ENCODE results near the gene NEURL3. TPM values are rescaled to one million over a fixed set of nuclear protein-coding genes. Genes with fewer than 3 reads are reported as not detected.

The NEURL3 gene
- total and polyA plus RNA-seq, 2 of the 4 experiments (the other 2 are of a cell fraction), result not detected

DNA sequence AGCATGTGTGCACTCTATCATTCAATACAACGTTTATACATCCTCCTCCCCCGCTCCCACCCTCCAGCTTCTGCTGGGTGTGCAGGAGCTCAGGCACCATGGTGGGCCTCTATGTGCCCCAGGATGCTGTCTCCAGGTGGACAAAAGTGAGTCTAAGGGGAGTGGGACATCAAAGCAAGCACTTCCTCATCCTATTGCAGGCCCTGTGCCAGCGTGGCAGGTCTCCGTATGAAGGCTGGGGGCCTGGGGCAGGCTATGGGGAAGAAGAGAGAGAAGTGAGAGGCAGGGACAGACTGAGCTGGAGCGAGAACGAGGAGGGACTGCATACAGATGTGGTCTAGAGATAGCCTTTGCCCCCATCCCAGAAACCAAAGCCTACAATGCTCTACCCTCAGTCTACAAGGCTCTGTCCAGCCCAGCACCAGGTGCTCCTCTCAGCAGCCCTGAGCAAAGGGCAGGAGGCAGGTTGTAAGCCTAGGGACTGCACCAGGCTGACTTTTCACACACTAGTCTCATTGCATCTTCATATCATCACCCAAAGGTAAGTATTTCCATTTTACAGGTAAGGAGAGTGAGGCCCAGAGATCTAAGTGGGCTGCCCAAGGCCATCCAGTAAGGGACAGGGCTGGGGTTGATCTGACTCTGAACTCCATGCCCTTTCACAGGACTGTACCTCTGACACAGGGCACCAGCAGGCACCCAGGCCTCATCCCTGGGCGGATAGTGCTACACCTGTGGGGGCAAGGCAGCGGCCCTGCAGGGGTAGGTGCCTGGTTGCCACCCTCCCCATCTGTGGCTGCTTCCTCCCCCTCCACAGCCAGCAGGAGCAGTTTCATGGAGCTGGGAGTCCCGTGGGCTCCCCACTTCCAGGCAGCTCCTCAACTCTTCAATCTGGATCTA is 17.4 kb upstream of the NEURL3 start (continued):
- TF ChIP-seq MXI1 (IDR thresholded peaks at IDR 0.05; ENCODE audit: borderline replicate concordance, low read depth, low read length), result no peak
- TF ChIP-seq NFE2L2 (IDR thresholded peaks at IDR 0.05; ENCODE audit: low read depth, low read length), result no peak

DNA sequence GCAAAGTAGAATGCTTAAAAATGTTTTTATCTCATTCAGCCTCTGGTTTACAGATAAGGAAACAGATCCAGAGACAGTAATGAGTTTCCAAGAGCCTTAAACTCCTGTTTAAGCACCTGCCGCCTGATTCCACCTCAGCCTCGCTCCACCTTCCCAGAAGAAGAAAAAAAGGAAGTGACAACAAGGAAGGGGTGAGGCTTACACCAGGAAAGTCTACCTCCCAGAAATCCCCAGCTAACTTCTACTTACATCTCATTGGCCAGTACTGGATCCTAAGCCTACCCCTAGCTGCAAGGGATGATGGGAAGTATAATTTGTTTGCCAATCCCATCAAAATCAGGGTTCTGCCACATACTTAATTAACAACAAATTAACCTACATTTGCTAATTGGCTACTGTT is 16.1 kb upstream of the NEURL3 start:
- Histone ChIP-seq H3K9me3 (ENCODE audit: control insufficient read depth, insufficient read depth, low read length) (no peaks in the 10 kb centered on the region; the same call in 1 of the 2 replicates), H2BK120ac (ENCODE audit: low read depth, low read length) (no peak overlapping the region), H3K18ac (ENCODE audit: low read depth, low read length) (no peak overlapping the region), H4K91ac (ENCODE audit: insufficient read depth, low read depth, low read length) (no peak overlapping the region), H4K8ac (ENCODE audit: low read depth in 2 of 2, low read length in 2 of 2) (no peak overlapping the region), H3K4me2 (ENCODE audit: low read depth, low read length) (no peak overlapping the region), H2BK20ac (ENCODE audit: low read depth, low read length) (no peak overlapping the region), H3K4ac (ENCODE audit: low read depth, low read length) (no peak overlapping the region), H3K27ac (ENCODE audit: insufficient read depth, low read length) (no peak overlapping the region), H3K27me3 (ENCODE audit: control insufficient read depth, insufficient read depth, low read length) (peaks cover 31% of the 10 kb centered on the region), H4K20me1 (ENCODE audit: insufficient read depth, low read length) (no peaks in the 10 kb centered on the region), H3K56ac (ENCODE audit: extremely low read depth, insufficient read depth, low read length) (no peak overlapping the region), H2AFZ (replicated peaks; ENCODE audit: low read length, poor library complexity) (no peak overlapping the region), H3K14ac (replicated peaks; ENCODE audit: low read depth, low read length) (no peak overlapping the region), H2BK15ac (ENCODE audit: low read depth, low read length) (no peak overlapping the region), H2BK5ac (ENCODE audit: low read depth, low read length, poor library complexity, severe bottlenecking) (no peak overlapping the region), H3K4me3 (ENCODE audit: insufficient read depth, low read depth, low read length) (no peak overlapping the region), H3K36me3 (ENCODE audit: control insufficient read depth, insufficient read depth, low read length) (no peaks in the 10 kb centered on the region), H3K9ac (ENCODE audit: low read depth, low read length) (no peak overlapping the region), H2AK9ac (replicated peaks; ENCODE audit: low read depth, low read length, poor library complexity) (no peak overlapping the region), H3K4me1 (ENCODE audit: control insufficient read depth, insufficient read depth, low read length) (no peaks in the 10 kb centered on the region), H3K9me1 (ENCODE audit: insufficient read depth, low read length) (no peaks in the 10 kb centered on the region; the same call in 1 of the 2 replicates), H3K79me1 (ENCODE audit: low read depth in 1 of 2, low read length in 2 of 2) (no peaks in the 10 kb centered on the region), H3K23ac (ENCODE audit: low read depth, low read length) (no peak overlapping the region), H4K5ac (ENCODE audit: low read depth, low read length) (no peak overlapping the region), H2AK5ac (ENCODE audit: low read depth, low read length) (no peak overlapping the region)
- no CpG with 5 or more reads among the region's 2 CpGs for WGBS, 2 experiments (ENCODE audit: extremely low coverage in 2 of 2, insufficient read length in 1 of 2)
- CTCF ChIA-PET, result interaction anchor here (0.7 kb wide), 1 partner anchor 1339 kb away, joined by 3 read pairs; no protein-coding TSS in a partner anchor
- POLR2A ChIA-PET (ENCODE audit: unreplicated experiment), result interaction anchor here (0.5 kb wide), 1 partner anchor 191 kb away, joined by 7 read pairs; no protein-coding TSS in a partner anchor
- intact Hi-C loops (cut with micrococcal nuclease), result no loop called here
- dilution Hi-C loops (cut with HindIII; ENCODE audit: low sequenced_read_pairs, unreplicated experiment), result no loop called here
- no peak for ATAC-seq (ENCODE audit: low read depth)
- in situ Hi-C loops (cut with MboI; ENCODE audit: low sequenced_read_pairs), result loop anchor here (25.0 kb wide), 1 partner anchor 509 kb away; no protein-coding TSS in a partner anchor
- DNase-seq, result no peak
- BruUV-seq (replicated peaks), result no TSS peak
- TF ChIP-seq NFE2L2 (IDR thresholded peaks at IDR 0.05; ENCODE audit: low read depth, low read length) (no peak), MAZ (IDR thresholded peaks at IDR 0.05; ENCODE audit: borderline replicate concordance, low read depth, low read length) (no peak), POLR2A (IDR thresholded peaks at IDR 0.05; ENCODE audit: low read depth, low read length) (no peak), MXI1 (IDR thresholded peaks at IDR 0.05; ENCODE audit: borderline replicate concordance, low read depth, low read length) (no peak), RFX5 (IDR thresholded peaks at IDR 0.05; ENCODE audit: low read depth, low read length) (no peak), RCOR1 (IDR thresholded peaks at IDR 0.05; ENCODE audit: insufficient replicate concordance, low read length) (no peak), FOS (IDR thresholded peaks at IDR 0.05; ENCODE audit: low read depth, low read length) (no peak), RAD21 (IDR thresholded peaks at IDR 0.05; ENCODE audit: low read length) (no peak), CEBPB (IDR thresholded peaks at IDR 0.05; ENCODE audit: low read depth, low read length) (no peak), MAFK (IDR thresholded peaks at IDR 0.05; ENCODE audit: low read depth, low read length) (no peak)
- TF ChIP-seq, protein P1, sequence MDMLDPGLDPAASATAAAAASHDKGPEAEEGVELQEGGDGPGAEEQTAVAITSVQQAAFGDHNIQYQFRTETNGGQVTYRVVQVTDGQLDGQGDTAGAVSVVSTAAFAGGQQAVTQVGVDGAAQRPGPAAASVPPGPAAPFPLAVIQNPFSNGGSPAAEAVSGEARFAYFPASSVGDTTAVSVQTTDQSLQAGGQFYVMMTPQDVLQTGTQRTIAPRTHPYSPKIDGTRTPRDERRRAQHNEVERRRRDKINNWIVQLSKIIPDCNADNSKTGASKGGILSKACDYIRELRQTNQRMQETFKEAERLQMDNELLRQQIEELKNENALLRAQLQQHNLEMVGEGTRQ (IDR thresholded peaks at IDR 0.05; ENCODE audit: low read depth, low read length), result no peak
- TF ChIP-seq, protein P2, sequence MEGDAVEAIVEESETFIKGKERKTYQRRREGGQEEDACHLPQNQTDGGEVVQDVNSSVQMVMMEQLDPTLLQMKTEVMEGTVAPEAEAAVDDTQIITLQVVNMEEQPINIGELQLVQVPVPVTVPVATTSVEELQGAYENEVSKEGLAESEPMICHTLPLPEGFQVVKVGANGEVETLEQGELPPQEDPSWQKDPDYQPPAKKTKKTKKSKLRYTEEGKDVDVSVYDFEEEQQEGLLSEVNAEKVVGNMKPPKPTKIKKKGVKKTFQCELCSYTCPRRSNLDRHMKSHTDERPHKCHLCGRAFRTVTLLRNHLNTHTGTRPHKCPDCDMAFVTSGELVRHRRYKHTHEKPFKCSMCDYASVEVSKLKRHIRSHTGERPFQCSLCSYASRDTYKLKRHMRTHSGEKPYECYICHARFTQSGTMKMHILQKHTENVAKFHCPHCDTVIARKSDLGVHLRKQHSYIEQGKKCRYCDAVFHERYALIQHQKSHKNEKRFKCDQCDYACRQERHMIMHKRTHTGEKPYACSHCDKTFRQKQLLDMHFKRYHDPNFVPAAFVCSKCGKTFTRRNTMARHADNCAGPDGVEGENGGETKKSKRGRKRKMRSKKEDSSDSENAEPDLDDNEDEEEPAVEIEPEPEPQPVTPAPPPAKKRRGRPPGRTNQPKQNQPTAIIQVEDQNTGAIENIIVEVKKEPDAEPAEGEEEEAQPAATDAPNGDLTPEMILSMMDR (conservative IDR thresholded peaks at IDR 0.05; ENCODE audit: low read depth, low read length), result no peak
